HUES48 (cell line): ENCODE results near the gene CEMIP.

Source experiments
- H3K27ac ChIP-seq: one replicate; pipeline ENCODE4 v1.7.0; 2013; ENCODE audit warnings: low read depth, low read length, inconsistent platforms
- H3K27me3 ChIP-seq: 2 replicates; pipeline ENCODE4 v1.6.1; 2013; ENCODE audit warnings: mild to moderate bottlenecking, low read length; ENCODE audit not compliant: control insufficient read depth, insufficient read depth
- H3K36me3 ChIP-seq: 2 replicates; pipeline ENCODE4 v1.6.1; 2013; ENCODE audit warnings: low read length; ENCODE audit not compliant: control insufficient read depth, insufficient read depth
- H3K4me1 ChIP-seq: 2 replicates; pipeline ENCODE4 v1.6.1; 2013; ENCODE audit warnings: mild to moderate bottlenecking, low read length; ENCODE audit not compliant: control insufficient read depth, insufficient read depth
- H3K4me3 ChIP-seq: 2 replicates; pipeline ENCODE4 v1.5.1; 2013; ENCODE audit warnings: mild to moderate bottlenecking, low read depth, low read length
- H3K9ac ChIP-seq: 2 replicates; pipeline ENCODE4 v1.6.1; 2013; ENCODE audit warnings: mild to moderate bottlenecking, low read depth, low read length, moderate library complexity
- H3K9me3 ChIP-seq: 2 replicates; pipeline ENCODE4 v1.6.1; 2013; ENCODE audit warnings: low read length; ENCODE audit not compliant: control insufficient read depth, insufficient read depth

Gene CEMIP

DNA sequence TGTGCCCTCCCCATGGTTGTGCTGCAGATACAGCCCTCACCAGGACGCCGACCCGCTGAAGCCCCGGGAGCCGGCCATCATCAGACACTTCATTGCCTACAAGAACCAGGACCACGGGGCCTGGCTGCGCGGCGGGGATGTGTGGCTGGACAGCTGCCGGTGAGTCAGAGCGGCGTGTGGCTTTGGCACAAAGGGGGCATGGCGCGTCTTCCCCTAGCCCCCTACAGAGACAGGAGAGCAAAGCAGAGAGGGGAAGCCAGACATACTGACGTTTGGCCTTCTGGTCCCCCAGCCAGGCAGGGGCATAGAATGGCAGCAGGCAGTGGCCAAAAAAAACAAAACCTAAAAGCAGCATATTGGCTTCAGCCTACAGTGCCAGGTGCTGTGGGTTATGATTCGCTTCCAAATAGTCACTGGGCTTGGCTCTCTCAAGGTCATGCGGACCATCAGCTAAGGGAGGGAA is 146.5 kb downstream of the CEMIP start:
- no peak overlapping the region for H3K4me3 ChIP-seq
- no peak overlapping the region for H3K27ac ChIP-seq
- no peaks in the 10 kb centered on the region for H3K27me3 ChIP-seq
- no peaks in the 10 kb centered on the region for H3K4me1 ChIP-seq
- no peak overlapping the region for H3K9ac ChIP-seq
- H3K9me3 ChIP-seq, result no peaks in the 10 kb centered on the region
- H3K36me3 ChIP-seq, result no peaks in the 10 kb centered on the region

DNA sequence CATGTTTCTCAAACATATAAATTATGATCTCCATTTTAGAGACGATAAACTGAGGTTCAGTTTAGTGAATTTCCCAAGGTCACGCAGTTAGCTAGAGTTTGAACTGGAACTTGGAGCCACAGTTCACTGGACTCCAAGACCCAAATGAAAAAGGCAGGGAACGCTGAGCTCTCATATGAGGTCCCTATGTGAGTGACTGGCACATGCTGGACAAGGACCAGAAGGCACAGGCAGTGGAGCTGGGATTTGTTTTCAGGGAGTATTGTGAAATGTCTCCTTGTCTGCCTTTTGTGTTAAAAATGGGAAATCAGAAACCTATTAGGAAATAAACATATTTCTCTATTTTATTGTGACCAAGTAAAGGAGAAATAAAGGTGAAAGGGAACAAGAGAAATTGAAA is 147.0 kb downstream of the CEMIP start:
- Histone ChIP-seq H3K27me3 (no peaks in the 10 kb centered on the region), H3K27ac (no peak overlapping the region), H3K9ac (no peak overlapping the region), H3K9me3 (no peaks in the 10 kb centered on the region), H3K4me1 (no peaks in the 10 kb centered on the region), H3K4me3 (no peak overlapping the region), H3K36me3 (no peaks in the 10 kb centered on the region)

GRCh38 chr15:80929225-80929624 is 150.1 kb downstream of the CEMIP start:
- Histone ChIP-seq H3K9ac (no peak overlapping the region), H3K4me1 (no peaks in the 10 kb centered on the region), H3K4me3 (no peak overlapping the region), H3K9me3 (no peaks in the 10 kb centered on the region), H3K27ac (no peak overlapping the region), H3K27me3 (no peaks in the 10 kb centered on the region), H3K36me3 (no peaks in the 10 kb centered on the region)

GRCh38 chr15:80929689-80930088 is 150.5 kb downstream of the CEMIP start:
- Histone ChIP-seq H3K4me1 (no peaks in the 10 kb centered on the region), H3K9me3 (no peaks in the 10 kb centered on the region), H3K36me3 (no peaks in the 10 kb centered on the region), H3K9ac (no peak overlapping the region), H3K27me3 (no peaks in the 10 kb centered on the region), H3K27ac (no peak overlapping the region), H3K4me3 (no peak overlapping the region)

GRCh38 chr15:80931191-80931590 is 152.0 kb downstream of the CEMIP start:
- H3K9ac ChIP-seq, result no peak overlapping the region
- H3K27ac ChIP-seq, result no peak overlapping the region
- H3K4me3 ChIP-seq, result no peak overlapping the region
- no peaks in the 10 kb centered on the region for H3K27me3 ChIP-seq
- H3K4me1 ChIP-seq, result no peaks in the 10 kb centered on the region
- no peaks in the 10 kb centered on the region for H3K9me3 ChIP-seq
- H3K36me3 ChIP-seq, result no peaks in the 10 kb centered on the region

DNA sequence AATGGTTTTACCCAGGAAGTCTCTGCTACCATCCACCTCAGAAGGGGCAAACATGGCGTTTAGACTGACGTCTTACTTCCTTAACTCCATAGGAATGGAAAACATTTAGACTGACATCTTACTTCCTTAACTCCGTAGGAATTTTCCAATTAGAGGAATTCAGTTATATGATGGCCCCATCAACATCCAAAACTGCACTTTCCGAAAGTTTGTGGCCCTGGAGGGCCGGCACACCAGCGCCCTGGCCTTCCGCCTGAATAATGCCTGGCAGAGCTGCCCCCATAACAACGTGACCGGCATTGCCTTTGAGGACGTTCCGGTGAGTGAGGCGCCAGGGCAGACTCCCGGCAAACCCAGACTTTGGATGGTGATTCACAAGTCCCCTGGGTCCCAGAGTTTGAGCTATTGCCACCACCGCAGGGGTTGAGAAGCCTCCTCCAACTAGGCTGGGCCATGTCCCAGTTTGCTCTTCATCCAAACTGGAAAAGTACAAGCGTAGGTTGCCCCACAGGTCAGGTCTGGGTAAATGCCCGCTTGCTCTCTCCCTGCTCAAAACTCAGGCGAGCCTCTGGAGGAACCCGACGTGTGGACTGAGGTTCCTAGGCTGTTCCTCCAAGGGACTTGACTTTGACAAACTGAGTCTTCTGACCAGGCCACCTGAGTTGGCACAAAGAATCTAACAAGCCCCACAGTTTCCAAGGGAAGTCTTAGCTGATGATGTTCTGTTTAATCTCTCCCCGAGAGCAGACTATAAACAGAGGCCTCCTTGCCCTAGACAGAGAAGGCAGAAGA is 152.7 kb downstream of the CEMIP start:
- no peak overlapping the region for H3K9ac ChIP-seq
- H3K27me3 ChIP-seq, result no peaks in the 10 kb centered on the region
- peaks cover 3% of the 10 kb centered on the region; the same call in 1 of the 2 replicates for H3K36me3 ChIP-seq
- no peaks in the 10 kb centered on the region for H3K9me3 ChIP-seq
- no peak overlapping the region for H3K4me3 ChIP-seq
- no peak overlapping the region for H3K27ac ChIP-seq
- no peaks in the 10 kb centered on the region for H3K4me1 ChIP-seq

- no peak overlapping the region for H3K9ac ChIP-seq
- no peaks in the 10 kb centered on the region for H3K9me3 ChIP-seq
- H3K27me3 ChIP-seq, result no peaks in the 10 kb centered on the region
- no peak overlapping the region for H3K4me3 ChIP-seq
- H3K36me3 ChIP-seq, result peaks cover 3% of the 10 kb centered on the region; the same call in 1 of the 2 replicates
- H3K27ac ChIP-seq, result no peak overlapping the region
- no peaks in the 10 kb centered on the region for H3K4me1 ChIP-seq
Observed at GRCh38 chr15:80932513-80932815, 153.3 kb downstream of the CEMIP start.

- peaks cover 3% of the 10 kb centered on the region; the same call in 1 of the 2 replicates for H3K36me3 ChIP-seq
- no peak overlapping the region for H3K9ac ChIP-seq
- no peaks in the 10 kb centered on the region for H3K9me3 ChIP-seq
- no peak overlapping the region for H3K4me3 ChIP-seq
- H3K4me1 ChIP-seq, result no peaks in the 10 kb centered on the region
- H3K27me3 ChIP-seq, result no peaks in the 10 kb centered on the region
- H3K27ac ChIP-seq, result no peak overlapping the region
Observed at GRCh38 chr15:80932989-80933388, 153.8 kb downstream of the CEMIP start.

DNA sequence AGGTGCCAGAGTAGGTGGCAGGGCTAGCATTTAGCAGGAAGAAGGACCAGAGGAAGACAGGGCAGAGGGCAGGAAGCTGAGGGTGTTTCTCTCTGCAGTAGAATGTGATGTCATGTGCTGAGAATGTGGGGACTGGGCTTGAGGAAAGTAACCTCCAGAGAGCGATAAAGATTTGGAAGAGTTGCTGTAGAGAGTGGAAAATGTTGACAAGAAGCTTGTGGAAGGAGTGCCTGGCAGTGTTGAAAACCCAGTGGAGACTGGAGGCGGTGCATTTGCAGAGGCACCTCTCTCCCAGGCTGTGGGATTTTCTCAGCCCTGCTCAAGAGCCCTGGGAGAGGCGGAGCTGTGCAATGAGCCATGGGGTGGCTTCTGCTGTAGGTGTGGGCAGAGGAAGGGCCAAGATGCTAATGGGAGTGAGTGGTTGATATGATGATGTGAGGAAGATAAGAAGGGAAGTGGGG is 155.6 kb downstream of the CEMIP start:
- Histone ChIP-seq H3K4me1 (no peaks in the 10 kb centered on the region), H3K27ac (no peak overlapping the region), H3K4me3 (no peak overlapping the region), H3K9me3 (no peaks in the 10 kb centered on the region), H3K9ac (no peak overlapping the region), H3K27me3 (no peaks in the 10 kb centered on the region), H3K36me3 (peaks cover 3% of the 10 kb centered on the region; the same call in 1 of the 2 replicates)

DNA sequence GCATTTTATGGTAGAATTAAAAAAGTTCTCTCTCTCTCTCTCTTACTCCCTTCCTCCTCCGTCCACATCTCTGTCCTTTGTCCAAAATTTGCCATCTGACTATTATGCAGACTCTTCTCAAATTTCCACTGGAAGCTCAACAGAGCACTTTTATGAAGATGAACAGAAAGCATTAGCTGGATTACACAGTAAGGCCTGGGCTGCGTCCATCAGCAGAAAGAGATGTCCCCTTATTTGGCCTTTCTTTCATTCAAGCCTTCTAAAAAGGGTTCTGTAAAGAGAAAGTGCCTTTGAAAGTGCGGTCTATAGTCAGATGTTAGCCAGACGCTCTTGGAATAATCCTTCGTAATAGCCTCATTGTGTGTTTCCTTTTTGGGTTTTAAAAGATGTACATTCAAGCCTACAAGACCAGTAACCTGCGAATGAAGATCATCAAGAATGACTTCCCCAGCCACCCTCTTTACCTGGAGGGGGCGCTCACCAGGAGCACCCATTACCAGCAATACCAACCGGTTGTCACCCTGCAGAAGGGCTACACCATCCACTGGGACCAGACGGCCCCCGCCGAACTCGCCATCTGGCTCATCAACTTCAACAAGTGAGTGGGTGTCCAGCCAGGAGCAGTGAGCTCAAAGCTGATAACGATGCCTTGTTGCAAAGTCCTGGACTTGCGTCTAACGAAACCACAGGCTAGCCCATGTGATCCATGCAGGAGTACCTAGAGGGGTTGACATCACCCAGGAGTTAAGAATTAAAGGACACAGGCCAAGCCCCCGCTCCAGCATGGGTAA is 157.3 kb downstream of the CEMIP start:
- Histone ChIP-seq H3K4me3 (no peak overlapping the region), H3K9ac (no peak overlapping the region), H3K4me1 (no peaks in the 10 kb centered on the region), H3K9me3 (no peaks in the 10 kb centered on the region), H3K36me3 (peaks cover 6% of the 10 kb centered on the region), H3K27me3 (no peaks in the 10 kb centered on the region), H3K27ac (no peak overlapping the region)

DNA sequence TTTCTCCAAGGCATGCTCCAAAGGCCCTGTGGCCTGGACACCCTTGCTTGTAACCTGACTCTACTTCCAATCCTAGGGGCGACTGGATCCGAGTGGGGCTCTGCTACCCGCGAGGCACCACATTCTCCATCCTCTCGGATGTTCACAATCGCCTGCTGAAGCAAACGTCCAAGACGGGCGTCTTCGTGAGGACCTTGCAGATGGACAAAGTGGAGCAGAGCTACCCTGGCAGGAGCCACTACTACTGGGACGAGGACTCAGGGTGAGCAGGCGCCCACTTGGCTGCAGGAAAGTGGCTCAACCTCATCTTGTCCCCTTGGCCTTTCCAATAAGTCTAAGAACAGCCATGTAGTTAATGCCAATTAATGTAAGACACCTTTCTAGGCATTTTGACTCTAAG is 158.5 kb downstream of the CEMIP start:
- no peaks in the 10 kb centered on the region for H3K4me1 ChIP-seq
- no peak overlapping the region for H3K4me3 ChIP-seq
- no peaks in the 10 kb centered on the region for H3K9me3 ChIP-seq
- H3K27me3 ChIP-seq, result no peaks in the 10 kb centered on the region
- no peak overlapping the region for H3K27ac ChIP-seq
- no peak overlapping the region for H3K9ac ChIP-seq
- H3K36me3 ChIP-seq, result peaks cover 13% of the 10 kb centered on the region
